Ovary (tissue), 9 donors: Measurements from ENCODE around the gene PHF3. TPM values are rescaled to one million over a fixed set of nuclear protein-coding genes. Genes with fewer than 3 reads are reported as not detected.

Experiments
- DNase-seq, 5 donors: peaks; one replicate each; pipeline ENCODE4 v3.0.0-alpha.2; 2019 to 2020
- H3K27ac ChIP-seq, 2 donors: fragments of 200-600 bp; one replicate each; pipeline versions ENCODE4 v1.5.1 to v1.8.0; 2019 to 2022
- H3K27me3 ChIP-seq: fragments of 200-600 bp; one replicate; pipeline ENCODE4 v1.8.0; 2022
- H3K36me3 ChIP-seq: fragments of 200-600 bp; sonication (generic); one replicate; pipeline ENCODE4 v1.5.1; 2019
- H3K4me1 ChIP-seq: one replicate; pipeline ENCODE4 v1.8.1; 2013; ENCODE audit warnings: mild to moderate bottlenecking, moderate library complexity; ENCODE audit not compliant: insufficient read depth
- H3K4me3 ChIP-seq: fragments of 200-600 bp; sonication (generic); one replicate; pipeline ENCODE4 v1.5.1; 2017
- H3K9me3 ChIP-seq, 2 donors: fragments of 200-600 bp in 1 of 2; sonication (generic) in 1 of 2; one replicate each; pipeline versions ENCODE4 v1.5.1 to v1.8.1; 2013 to 2019; ENCODE audit warnings: mild to moderate bottlenecking in 1 of 2, moderate library complexity in 1 of 2
- EP300 ChIP-seq: sonication (generic); formaldehyde crosslinking; IDR thresholded peaks from one replicate; pipeline ENCODE4 v1.6.1; 2017; ENCODE audit warnings: antibody characterized with exemption
- POLR2A ChIP-seq: fragments of 450-650 bp; IDR thresholded peaks from one replicate; pipeline ENCODE4 v1.6.1; 2017; ENCODE audit warnings: antibody characterized with exemption, mild to moderate bottlenecking, moderate library complexity
- WGBS, 3 donors: extraction: QIAGEN DNeasy Blood & Tissue Kit in 1 of 3; methylation state at CpG; one replicate each; pipeline versions ENCODE4 v1.1.5 to v1.1.7; 2013 to 2017; 5-methylcytosine and 5-hydroxymethylcytosine counted together
- intact Hi-C, 4 donors: fragments of 100-400 bp; cut with DNase I; formaldehyde crosslinking; loops; one replicate each; pipeline versions ENCODE4 v1.11.0 to v1.15.1; 2022 to 2023
- polyA plus RNA-seq, 2 donors: library from polyadenylated mRNA; stranded (reverse); fragments of 200-250 nt in 1 of 2; fragments of 350-450 nt in 1 of 2; fragmentation: Illumina TruSeq in 1 of 2; extraction: RNeasy Lipid Tissue Mini Kit (QIAGEN cat#74804) in 1 of 2; gene quantifications; one replicate each; pipeline ENCODE4 v1.2.3, GENCODE V29; 2013 to 2014
- total RNA-seq, 7 donors: library from RNA; depleted of rRNA in 2 of 7; stranded (reverse); fragments of >200 nt in 2 of 7; fragmentation: NEBNext Ultra II Directional in 3 of 7; extraction: Animal tissue kit (Norgen Biotek cat#: 25700) in 3 of 7; gene quantifications; one replicate each; pipeline versions ENCODE4 v1.1.0 to v1.2.4, GENCODE V29; 2016 to 2023
- TF ChIP-seq, protein P1 (sequence below), 3 donors: fragments of 450-650 bp in 2 of 3; fragments of 200-600 bp in 1 of 3; IDR thresholded peaks; one replicate each; pipeline versions ENCODE4 v1.5.1 to v1.8.0; 2016 to 2022; ENCODE audit warnings: antibody characterized with exemption in 3 of 3, mild to moderate bottlenecking in 1 of 3
- donor health status: DM: no; HTN: no; CAD: no; lungs with moderate emphysema.
- donor health status: DM: no; HTN: no; CAD: no.
- donor health status: Bipolar disorder and iron deficiency.
- donor health status: DM: yes; HTN: yes; CAD: no.
- donor health status: DM: no; HTN: no; CAD: no.
- donor health status: DM: yes; HTN: yes; CAD: no.

Gene PHF3
- total and polyA plus RNA-seq, 9 donors = 25.3 to 83.7 (median 64.6) TPM

DNA sequence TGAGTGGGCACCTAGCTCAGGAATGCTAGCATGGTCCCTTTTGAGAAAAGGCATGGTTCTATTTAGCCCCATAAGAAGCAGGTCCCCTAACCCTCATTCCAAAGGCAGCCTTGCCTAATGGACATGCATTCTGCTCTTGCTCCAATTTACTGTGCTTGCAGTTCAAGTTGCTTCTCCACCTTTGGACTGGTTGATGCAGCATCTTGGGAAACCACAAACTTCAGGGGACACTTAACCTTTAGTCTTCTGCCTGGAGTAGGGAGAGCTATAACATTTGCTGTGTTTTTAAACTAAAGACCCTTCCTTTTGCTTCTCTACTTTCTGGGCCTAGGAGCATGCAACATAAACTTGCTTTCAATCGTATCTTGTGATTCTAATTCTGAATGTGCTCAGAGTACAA lies 5.1 kb upstream of the PHF3 start:
- Histone ChIP-seq H3K9me3 (no peaks in the 10 kb centered on the region), H3K4me1 (no peaks in the 10 kb centered on the region), H3K36me3 (no peaks in the 10 kb centered on the region), H3K4me3 (no peak overlapping the region), H3K27me3 (no peaks in the 10 kb centered on the region), H3K27ac (no peak overlapping the region)
- intact Hi-C loops = loop anchor here in 1 of 4 donors (10.0 kb wide), 1 partner anchor 56 kb away; the partner anchor contains the start of genes LOC128125822 and PTP4A1
- no peak for TF ChIP-seq POLR2A
- no peak for TF ChIP-seq EP300
- TF ChIP-seq, protein P1, sequence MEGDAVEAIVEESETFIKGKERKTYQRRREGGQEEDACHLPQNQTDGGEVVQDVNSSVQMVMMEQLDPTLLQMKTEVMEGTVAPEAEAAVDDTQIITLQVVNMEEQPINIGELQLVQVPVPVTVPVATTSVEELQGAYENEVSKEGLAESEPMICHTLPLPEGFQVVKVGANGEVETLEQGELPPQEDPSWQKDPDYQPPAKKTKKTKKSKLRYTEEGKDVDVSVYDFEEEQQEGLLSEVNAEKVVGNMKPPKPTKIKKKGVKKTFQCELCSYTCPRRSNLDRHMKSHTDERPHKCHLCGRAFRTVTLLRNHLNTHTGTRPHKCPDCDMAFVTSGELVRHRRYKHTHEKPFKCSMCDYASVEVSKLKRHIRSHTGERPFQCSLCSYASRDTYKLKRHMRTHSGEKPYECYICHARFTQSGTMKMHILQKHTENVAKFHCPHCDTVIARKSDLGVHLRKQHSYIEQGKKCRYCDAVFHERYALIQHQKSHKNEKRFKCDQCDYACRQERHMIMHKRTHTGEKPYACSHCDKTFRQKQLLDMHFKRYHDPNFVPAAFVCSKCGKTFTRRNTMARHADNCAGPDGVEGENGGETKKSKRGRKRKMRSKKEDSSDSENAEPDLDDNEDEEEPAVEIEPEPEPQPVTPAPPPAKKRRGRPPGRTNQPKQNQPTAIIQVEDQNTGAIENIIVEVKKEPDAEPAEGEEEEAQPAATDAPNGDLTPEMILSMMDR (IDR thresholded peaks at IDR 0.05) = no peak
- no peak for DNase-seq
- 63 to 92% (median 76%) methylated on average over 1 of the region's 1 CpG for WGBS, 3 donors

DNA sequence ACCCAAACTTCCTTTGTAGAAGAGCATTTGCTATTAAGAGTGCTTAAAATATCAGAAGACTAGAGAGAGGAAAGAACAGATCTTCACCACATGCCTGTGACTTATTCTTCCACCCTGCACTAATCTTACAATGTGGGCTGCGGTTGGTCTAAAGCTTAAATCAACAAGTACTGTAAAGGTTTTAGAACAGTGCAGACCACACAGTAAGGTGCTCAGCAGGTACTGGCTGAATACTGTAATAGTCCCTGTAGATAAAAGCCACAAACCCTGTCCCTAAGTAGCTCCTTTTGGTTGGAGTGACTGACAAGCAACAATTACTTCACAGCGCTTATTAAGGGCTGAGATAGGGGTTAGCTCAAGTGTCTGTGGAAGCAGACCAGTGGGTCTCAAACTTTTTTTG lies 972 bp upstream of the PHF3 start:
- no peak overlapping the region for H3K4me3 ChIP-seq
- intact Hi-C loops = loop anchor here in 1 of 4 donors (10.0 kb wide), 1 partner anchor 60 kb away; the partner anchor contains the start of genes LOC128125822 and PTP4A1
- H3K36me3 ChIP-seq = no peaks in the 10 kb centered on the region
- DNase-seq = no peak
- H3K4me1 ChIP-seq = peaks cover 2% of the 10 kb centered on the region
- no peak overlapping the region for H3K27ac ChIP-seq
- 35 to 41% (median 41%) methylated on average over 2 of the region's 2 CpGs for WGBS, 3 donors
- TF ChIP-seq, protein P1 (IDR thresholded peaks at IDR 0.05) = no peak
- TF ChIP-seq POLR2A = no peak
- no peak for TF ChIP-seq EP300
- no peaks in the 10 kb centered on the region for H3K27me3 ChIP-seq
- no peaks in the 10 kb centered on the region for H3K9me3 ChIP-seq

DNA sequence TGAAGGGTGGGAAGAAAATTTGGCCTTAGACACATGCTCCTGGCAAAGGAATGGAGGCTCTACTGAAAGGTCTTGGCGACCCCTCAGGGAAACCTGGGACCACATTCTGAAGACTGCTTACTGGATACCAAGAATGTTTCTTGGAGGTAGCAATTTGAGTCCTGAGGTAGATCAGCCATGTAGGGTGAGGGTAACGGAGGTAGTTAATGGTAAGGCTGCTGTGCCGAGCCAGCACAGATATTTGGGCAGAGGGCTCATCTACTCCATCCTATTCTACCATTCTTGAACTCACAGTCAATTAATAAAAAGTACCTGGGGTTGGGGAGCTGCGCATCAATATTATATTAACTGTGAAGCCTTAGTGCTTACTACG lies 401 bp upstream of the PHF3 start:
- TF ChIP-seq POLR2A (no peak), EP300 (no peak)
- TF ChIP-seq, protein P1 (IDR thresholded peaks at IDR 0.05) = no peak
- no peaks in the 10 kb centered on the region for H3K9me3 ChIP-seq
- peak in 2 of 5 donors; percentile 13 to 19 for DNase-seq
- WGBS, 3 donors = 2 to 4% (median 2%) methylated on average over 5 of the region's 5 CpGs
- no peaks in the 10 kb centered on the region for H3K27me3 ChIP-seq
- peak overlapping the region; percentile 91 for H3K4me3 ChIP-seq
- no peaks in the 10 kb centered on the region for H3K36me3 ChIP-seq
- intact Hi-C loops = loop anchor here in 1 of 4 donors (10.0 kb wide), 1 partner anchor 60 kb away; the partner anchor contains the start of genes LOC128125822 and PTP4A1
- peaks cover 4% of the 10 kb centered on the region for H3K4me1 ChIP-seq
- peak overlapping the region in 1 of 2 donors; percentile 94 for H3K27ac ChIP-seq

DNA sequence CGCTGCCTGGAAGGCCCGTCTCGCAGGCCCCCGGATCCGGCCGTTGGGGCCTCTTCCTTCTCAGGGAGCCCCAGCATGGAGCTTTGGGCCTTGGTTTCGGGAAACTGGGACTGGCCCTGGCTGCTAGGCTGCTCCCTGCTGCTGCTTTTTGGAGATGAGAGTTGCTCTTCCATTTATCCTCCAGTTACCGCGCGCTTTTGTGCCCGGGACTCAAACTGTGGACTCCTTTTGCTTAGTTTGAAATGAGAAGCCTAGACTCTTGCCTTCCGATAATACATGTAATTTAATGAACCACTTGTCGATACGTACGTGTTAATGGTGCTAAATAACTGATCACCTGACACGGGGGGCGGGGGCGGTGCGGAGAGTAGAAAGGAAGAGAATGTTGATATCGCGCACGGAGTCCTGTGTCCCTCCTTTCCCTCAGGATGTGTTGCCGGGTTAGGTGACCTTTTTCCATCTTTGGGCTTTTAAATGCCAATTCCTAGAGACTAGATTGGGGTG lies 968 bp downstream of the PHF3 start:
- peak; percentile 49 to 66 (median 62) for DNase-seq
- peak overlapping the region; percentile 91 for H3K4me3 ChIP-seq
- TF ChIP-seq POLR2A = no peak
- TF ChIP-seq, protein P1 (IDR thresholded peaks at IDR 0.05) = peak in 1 of 3 donors; percentile 4
- no peaks in the 10 kb centered on the region for H3K9me3 ChIP-seq
- 0 to 1% (median 1%) methylated on average over 17 to 23 of the region's 23 CpGs for WGBS, 3 donors
- intact Hi-C loops = loop anchor here in 1 of 4 donors (10.0 kb wide), 1 partner anchor 62 kb away; the partner anchor contains the start of genes LOC128125822 and PTP4A1
- H3K27ac ChIP-seq = peak overlapping the region; percentile 94 to 96
- peaks cover 9% of the 10 kb centered on the region for H3K4me1 ChIP-seq
- H3K27me3 ChIP-seq = no peaks in the 10 kb centered on the region
- no peaks in the 10 kb centered on the region for H3K36me3 ChIP-seq
